Retinal pigment epithelial cell (primary cell): ENCODE results near the gene LRCOL1.

Source experiments
- DNase-seq: peaks from one replicate; pipeline ENCODE4 v3.0.0-alpha.2; 2010; ENCODE audit warnings: low read depth
- H3K4me3 ChIP-seq: 2 replicates; pipeline ENCODE4 v1.5.1; 2011; ENCODE audit warnings: mild to moderate bottlenecking, low read length, control low read depth, moderate library complexity
- CTCF ChIP-seq: conservative IDR thresholded peaks from 2 replicates; pipeline ENCODE4 v1.5.1; 2011; ENCODE audit warnings: low read depth, low read length, control low read depth, inconsistent platforms

The LRCOL1 gene

GRCh38 chr12:132634411-132634990, 24.1 kb upstream of the LRCOL1 start:
- TF ChIP-seq CTCF: no peak
- H3K4me3 ChIP-seq: no peak overlapping the region
- DNase-seq: no peak

GRCh38 chr12:132633901-132634300, 23.5 kb upstream of the LRCOL1 start:
- no peak for DNase-seq
- H3K4me3 ChIP-seq: no peak overlapping the region
- TF ChIP-seq CTCF: no peak

- no peak for DNase-seq
- no peak overlapping the region for H3K4me3 ChIP-seq
- no peak for TF ChIP-seq CTCF
Observed at GRCh38 chr12:132633398-132633797, 23.0 kb upstream of the LRCOL1 start.

- TF ChIP-seq CTCF: no peak
- DNase-seq: no peak
- no peak overlapping the region for H3K4me3 ChIP-seq
Observed at GRCh38 chr12:132632521-132633228, 22.3 kb upstream of the LRCOL1 start.

GRCh38 chr12:132631666-132632065, 21.3 kb upstream of the LRCOL1 start:
- TF ChIP-seq CTCF: no peak
- no peak for DNase-seq
- no peak overlapping the region for H3K4me3 ChIP-seq

- DNase-seq: no peak
- no peak for TF ChIP-seq CTCF
- no peak overlapping the region for H3K4me3 ChIP-seq
Observed at GRCh38 chr12:132630672-132631071, 20.3 kb upstream of the LRCOL1 start.

- no peak for TF ChIP-seq CTCF
- H3K4me3 ChIP-seq: no peak overlapping the region
- no peak for DNase-seq
Observed at GRCh38 chr12:132629330-132629729, 18.9 kb upstream of the LRCOL1 start.
